Heart left ventricle (tissue), 13 donors: Measurements from ENCODE around the gene MAP4K2.

Experiments
- CTCF ChIP-seq, 12 donors: fragments of 200-600 bp; sonication (generic) in 4 of 12; IDR thresholded peaks; one replicate each; pipeline versions ENCODE4 v1.5.0 to v1.8.0; 2018 to 2022; ENCODE audit warnings: antibody characterized with exemption in 12 of 12, mild to moderate bottlenecking in 5 of 12
- POLR2A ChIP-seq, 2 donors: fragments of 450-650 bp; IDR thresholded peaks; one replicate each; pipeline ENCODE4 v1.6.1; 2017; ENCODE audit warnings: antibody characterized with exemption in 2 of 2, mild to moderate bottlenecking in 2 of 2, moderate library complexity in 2 of 2
- donor health status: ischemic (EF 13 %, LVEDD 7.1; RV severe dilation, severe dysfunction).
- donor health status: DM: no; HTN: yes; CAD: no.
- donor health status: DM: no; HTN: no; CAD: no.
- donor health status: ischemic (EF 25% LVEDD 6.9; RV normal size, moderate dysfunction).
- donor health status: ischemic (EF 25% LVEDD 5.7; RV mildly dilated, moderate dysfunction).
- donor health status: ischemic (EF 35%, LVEDD 5.7; RV mildly dilated, moderate dysfunction).
- donor health status: nonischemic (EF 11% LVEDD 7.7; RV severe dilation, severe dysfunction).
- donor health status: DM: yes; HTN: yes; CAD: no.
- donor health status: PGD.
- donor health status: ischemic (EF 29% LVEDD 5.4; RV normal size, mild dysfunction).
- donor health status: nonischemic (EF 23%, LVEDD 6.1; RV moderate dilation, normal function).

GRCh38 chr11:64772303-64773018 lies 30.6 kb downstream of the MAP4K2 start:
- TF ChIP-seq CTCF (IDR thresholded peaks at IDR 0.05), result no peak
- no peak for TF ChIP-seq POLR2A (IDR thresholded peaks at IDR 0.05)
